ENCODE results near the gene AJAP1. TPM values are rescaled to one million over a fixed set of nuclear protein-coding genes. Genes with fewer than 3 reads are reported as not detected.

Gene AJAP1
- total RNA-seq, 1 donor from 2014 or later: 0.35 TPM

GRCh38 chr1:4613606-4614370 lies 40.6 kb upstream of the AJAP1 start:
- H3K9me3 Mint-ChIP-seq (ENCODE audit: unreplicated experiment): peaks cover 21% of the 10 kb centered on the region
- DNase-seq (ENCODE audit: extremely low spot score, unreplicated experiment): no peak
- no peaks in the 10 kb centered on the region for H3K36me3 Mint-ChIP-seq (ENCODE audit: unreplicated experiment)
- H3K4me1 Mint-ChIP-seq (ENCODE audit: unreplicated experiment): no peaks in the 10 kb centered on the region
- no peak overlapping the region for H3K4me3 Mint-ChIP-seq (ENCODE audit: unreplicated experiment)
- H3K27ac Mint-ChIP-seq (ENCODE audit: unreplicated experiment): no peak overlapping the region
- no peak for TF ChIP-seq CTCF (IDR thresholded peaks at IDR 0.05)
- no peaks in the 10 kb centered on the region for H3K27me3 Mint-ChIP-seq (ENCODE audit: unreplicated experiment)

GRCh38 chr1:4614371-4615137 lies 39.9 kb upstream of the AJAP1 start:
- no peak overlapping the region for H3K27ac Mint-ChIP-seq (ENCODE audit: unreplicated experiment)
- no peak for TF ChIP-seq CTCF (IDR thresholded peaks at IDR 0.05)
- H3K36me3 Mint-ChIP-seq (ENCODE audit: unreplicated experiment): no peaks in the 10 kb centered on the region
- H3K9me3 Mint-ChIP-seq (ENCODE audit: unreplicated experiment): peaks cover 14% of the 10 kb centered on the region
- no peak for DNase-seq (ENCODE audit: extremely low spot score, unreplicated experiment)
- no peaks in the 10 kb centered on the region for H3K27me3 Mint-ChIP-seq (ENCODE audit: unreplicated experiment)
- no peaks in the 10 kb centered on the region for H3K4me1 Mint-ChIP-seq (ENCODE audit: unreplicated experiment)
- no peak overlapping the region for H3K4me3 Mint-ChIP-seq (ENCODE audit: unreplicated experiment)

DNA sequence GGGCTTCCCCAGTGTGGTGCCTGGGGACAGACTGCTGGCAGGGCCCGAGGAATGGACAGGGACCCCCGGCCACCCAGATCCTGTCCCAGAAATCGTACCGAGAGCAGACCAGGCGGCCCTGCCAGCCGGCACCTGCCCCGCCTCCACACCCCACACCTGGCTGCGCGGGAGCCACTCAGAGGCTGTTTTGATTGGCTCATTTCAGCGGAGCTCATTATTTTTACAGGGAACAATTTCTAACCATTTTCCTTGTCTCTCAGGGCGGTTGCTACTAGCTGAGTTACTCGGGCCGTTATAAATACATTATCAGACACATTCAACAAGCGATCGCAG lies 39.3 kb upstream of the AJAP1 start:
- no peak for DNase-seq (ENCODE audit: extremely low spot score, unreplicated experiment)
- Mint-ChIP-seq H3K9me3 (ENCODE audit: unreplicated experiment) (peaks cover 12% of the 10 kb centered on the region), H3K4me1 (ENCODE audit: unreplicated experiment) (no peaks in the 10 kb centered on the region), H3K36me3 (ENCODE audit: unreplicated experiment) (no peaks in the 10 kb centered on the region), H3K4me3 (ENCODE audit: unreplicated experiment) (no peak overlapping the region), H3K27me3 (ENCODE audit: unreplicated experiment) (no peaks in the 10 kb centered on the region), H3K27ac (ENCODE audit: unreplicated experiment) (no peak overlapping the region)
- TF ChIP-seq CTCF (IDR thresholded peaks at IDR 0.05): no peak

- H3K4me3 Mint-ChIP-seq (ENCODE audit: unreplicated experiment): no peak overlapping the region
- peaks cover 12% of the 10 kb centered on the region for H3K9me3 Mint-ChIP-seq (ENCODE audit: unreplicated experiment)
- H3K27ac Mint-ChIP-seq (ENCODE audit: unreplicated experiment): no peak overlapping the region
- no peak for TF ChIP-seq CTCF (IDR thresholded peaks at IDR 0.05)
- no peaks in the 10 kb centered on the region for H3K27me3 Mint-ChIP-seq (ENCODE audit: unreplicated experiment)
- H3K4me1 Mint-ChIP-seq (ENCODE audit: unreplicated experiment): no peaks in the 10 kb centered on the region
- no peak for DNase-seq (ENCODE audit: extremely low spot score, unreplicated experiment)
- no peaks in the 10 kb centered on the region for H3K36me3 Mint-ChIP-seq (ENCODE audit: unreplicated experiment)
Measured at GRCh38 chr1:4615501-4615900, 38.9 kb upstream of the AJAP1 start.

DNA sequence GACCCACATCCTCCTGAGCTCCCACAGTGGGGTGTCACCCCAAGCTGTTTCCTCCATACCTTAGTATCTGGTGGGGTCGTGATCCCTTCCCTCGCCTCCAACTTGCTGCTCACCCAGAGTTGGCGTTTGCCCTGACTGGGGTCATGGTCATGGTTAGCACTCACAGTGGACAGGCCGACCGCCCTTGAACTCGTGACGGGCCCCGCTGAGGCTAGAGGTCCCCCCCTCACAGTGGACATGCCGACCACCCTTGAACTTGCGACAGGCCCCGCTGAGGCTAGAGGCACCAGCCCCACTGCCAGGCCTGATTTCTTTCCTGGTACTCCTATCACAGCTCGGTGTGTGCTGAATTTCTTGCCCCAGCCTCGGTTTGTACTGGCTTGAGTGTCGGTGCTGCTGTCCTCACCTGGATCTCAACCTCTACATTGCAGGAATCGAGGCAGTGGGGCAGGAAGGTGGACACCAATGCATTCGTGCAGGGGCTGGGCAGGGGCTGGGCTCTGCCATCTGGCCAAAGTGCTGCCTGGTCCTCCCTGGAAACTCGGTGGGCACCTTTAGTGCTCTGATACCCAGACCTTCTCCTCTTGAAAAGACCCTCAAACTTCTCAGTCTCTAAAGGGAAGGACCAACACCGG lies 37.5 kb upstream of the AJAP1 start:
- H3K36me3 Mint-ChIP-seq (ENCODE audit: unreplicated experiment): no peaks in the 10 kb centered on the region
- H3K9me3 Mint-ChIP-seq (ENCODE audit: unreplicated experiment): peaks cover 12% of the 10 kb centered on the region
- no peak for TF ChIP-seq CTCF (IDR thresholded peaks at IDR 0.05)
- no peak overlapping the region for H3K4me3 Mint-ChIP-seq (ENCODE audit: unreplicated experiment)
- no peaks in the 10 kb centered on the region for H3K27me3 Mint-ChIP-seq (ENCODE audit: unreplicated experiment)
- no peak for DNase-seq (ENCODE audit: extremely low spot score, unreplicated experiment)
- no peak overlapping the region for H3K27ac Mint-ChIP-seq (ENCODE audit: unreplicated experiment)
- H3K4me1 Mint-ChIP-seq (ENCODE audit: unreplicated experiment): no peaks in the 10 kb centered on the region

All from osteocyte (in vitro differentiated cells).